ENCODE data around the gene ROCK1.

The ROCK1 gene

DNA sequence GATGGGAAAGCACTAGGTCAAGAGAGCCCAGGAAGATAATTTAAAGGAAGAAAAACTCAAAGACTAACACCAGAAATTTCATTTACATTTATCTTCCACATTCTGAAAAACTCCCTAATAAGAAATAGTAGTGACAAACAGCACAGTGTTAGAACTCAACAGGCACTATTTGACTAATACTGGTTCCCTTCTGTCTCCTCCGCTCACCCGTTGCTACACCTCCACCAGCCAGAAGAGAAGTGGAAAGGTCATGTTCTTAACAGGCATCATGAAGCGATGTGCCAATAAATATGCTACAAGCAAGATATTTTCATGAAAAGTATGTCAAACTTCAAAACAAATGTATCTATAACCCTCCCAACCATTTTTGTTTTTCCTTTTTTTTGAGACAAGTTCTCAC, 5.7 kb downstream of the ROCK1 start:
- no peak for DNase-seq (ENCODE audit: low spot score)

DNA sequence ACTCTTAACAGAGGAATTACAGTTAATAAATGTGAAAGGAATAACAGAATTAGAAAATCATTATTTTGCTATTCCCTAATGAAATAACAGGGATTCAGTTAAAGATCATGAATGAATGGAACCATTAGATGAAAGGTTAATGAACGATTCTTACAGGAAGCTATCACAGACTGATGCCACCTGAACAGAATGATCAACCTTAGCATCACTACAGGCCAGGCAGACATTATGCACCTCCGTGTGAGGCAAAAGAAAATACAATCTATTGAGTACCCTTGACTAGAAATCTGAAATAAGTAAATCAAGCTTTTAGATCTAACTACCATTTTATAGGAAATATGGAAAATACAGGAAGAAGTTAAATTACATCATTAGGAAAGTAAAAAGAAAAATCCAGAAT, 10.4 kb downstream of the ROCK1 start:
- DNase-seq (ENCODE audit: low spot score), result no peak

- no peak for DNase-seq (ENCODE audit: low spot score)
Observed at GRCh38 chr18:21100678-21101077, 10.9 kb downstream of the ROCK1 start.

GRCh38 chr18:21100146-21100545, 11.5 kb downstream of the ROCK1 start:
- DNase-seq (ENCODE audit: low spot score), result no peak

- no peak for DNase-seq (ENCODE audit: low spot score)
Observed at GRCh38 chr18:21099442-21099841, 12.2 kb downstream of the ROCK1 start.

GRCh38 chr18:21096760-21097159, 14.9 kb downstream of the ROCK1 start:
- DNase-seq (ENCODE audit: low spot score), result no peak

DNA sequence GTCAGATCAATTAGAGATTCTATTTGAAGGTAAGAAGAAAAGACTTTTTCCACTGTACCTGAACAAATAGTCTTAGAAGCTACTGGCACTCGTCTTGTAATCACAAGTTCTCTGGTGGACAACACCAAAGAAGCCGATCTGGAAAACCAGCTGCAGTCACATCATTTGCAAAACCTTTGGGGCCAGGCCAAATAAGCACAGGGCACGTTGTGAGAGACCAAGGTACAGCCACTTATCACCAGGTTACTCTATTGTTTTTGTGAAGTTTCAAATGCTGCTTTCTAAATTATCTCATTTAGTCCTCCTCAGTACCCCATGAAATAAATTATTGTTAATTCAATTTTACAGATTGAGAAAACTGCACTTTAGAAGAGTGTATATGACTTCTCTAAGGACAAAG, 18.5 kb downstream of the ROCK1 start:
- no peak for DNase-seq (ENCODE audit: low spot score)

- no peak for DNase-seq (ENCODE audit: low spot score)
Observed at GRCh38 chr18:21090680-21091079, 20.9 kb downstream of the ROCK1 start.

DNA sequence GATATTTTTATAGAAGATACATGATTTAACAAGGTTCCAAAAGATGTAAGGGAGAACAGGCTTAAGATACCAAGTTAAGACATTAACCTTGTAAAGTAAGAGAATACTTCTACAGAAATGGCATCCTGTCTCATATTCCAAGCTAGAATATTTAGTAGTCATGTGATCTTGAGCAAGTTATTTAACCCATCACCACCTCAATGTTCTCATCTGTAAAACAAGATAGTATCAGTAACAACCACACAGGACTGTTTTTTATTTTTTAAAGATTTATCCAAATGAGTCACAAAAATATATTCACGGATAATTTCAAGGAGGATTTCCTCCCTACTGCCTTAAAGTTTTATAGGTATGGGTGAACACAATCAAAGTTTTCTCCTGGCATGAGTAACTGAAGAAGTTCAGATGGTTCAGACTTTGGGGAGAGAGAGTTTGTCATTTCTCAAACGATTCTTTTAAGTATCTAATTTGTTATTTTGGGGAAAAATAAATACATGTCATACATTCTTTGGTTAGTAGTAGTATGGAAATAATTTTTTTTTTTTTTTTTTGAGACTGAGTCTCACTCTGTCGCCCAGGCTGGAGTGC, 25.9 kb downstream of the ROCK1 start:
- DNase-seq (ENCODE audit: low spot score), result no peak

GRCh38 chr18:21084511-21085078, 27.0 kb downstream of the ROCK1 start:
- DNase-seq (ENCODE audit: low spot score), result no peak

GRCh38 chr18:21083017-21083416, 28.6 kb downstream of the ROCK1 start:
- no peak for DNase-seq (ENCODE audit: low spot score)

DNA sequence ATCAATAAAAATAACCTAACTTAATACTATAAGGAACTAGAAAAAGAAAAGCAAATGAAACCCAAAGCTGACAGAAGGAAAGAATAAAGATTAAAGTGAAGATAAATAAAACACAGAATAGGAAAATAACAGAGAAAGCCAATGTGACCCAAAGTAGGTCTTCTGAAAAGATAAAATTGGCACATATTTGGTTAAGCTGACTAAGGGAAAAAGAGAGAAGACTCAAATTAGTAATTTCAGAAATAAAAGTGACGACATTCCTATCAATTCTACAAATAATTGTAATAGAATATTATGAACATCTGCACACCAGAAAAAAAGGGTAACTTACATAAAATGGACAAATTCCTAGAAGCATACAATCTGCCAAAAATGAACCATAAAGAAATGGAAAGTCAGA, 30.2 kb downstream of the ROCK1 start:
- DNase-seq (ENCODE audit: low spot score), result no peak

DNA sequence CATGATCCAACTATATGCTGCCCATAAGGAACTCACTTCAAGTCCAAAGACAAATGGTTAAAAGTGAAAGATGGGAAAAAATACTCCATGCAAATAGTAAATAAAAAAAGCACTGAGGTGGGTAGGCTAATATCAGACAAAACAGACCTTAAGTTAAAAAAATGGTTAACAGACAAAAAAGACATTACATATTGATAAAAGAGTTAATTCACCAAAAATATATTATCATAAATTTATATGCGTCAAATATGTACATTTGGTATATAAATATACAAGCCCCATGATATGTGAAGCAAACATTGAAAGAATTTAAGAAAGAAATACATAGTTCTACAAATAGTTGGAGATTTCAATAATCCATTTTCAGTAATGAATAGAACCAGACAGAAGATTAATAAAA, 31.0 kb downstream of the ROCK1 start:
- no peak for DNase-seq (ENCODE audit: low spot score)

GRCh38 chr18:21074336-21075323, 37.0 kb downstream of the ROCK1 start:
- no peak for DNase-seq (ENCODE audit: low spot score)

DNA sequence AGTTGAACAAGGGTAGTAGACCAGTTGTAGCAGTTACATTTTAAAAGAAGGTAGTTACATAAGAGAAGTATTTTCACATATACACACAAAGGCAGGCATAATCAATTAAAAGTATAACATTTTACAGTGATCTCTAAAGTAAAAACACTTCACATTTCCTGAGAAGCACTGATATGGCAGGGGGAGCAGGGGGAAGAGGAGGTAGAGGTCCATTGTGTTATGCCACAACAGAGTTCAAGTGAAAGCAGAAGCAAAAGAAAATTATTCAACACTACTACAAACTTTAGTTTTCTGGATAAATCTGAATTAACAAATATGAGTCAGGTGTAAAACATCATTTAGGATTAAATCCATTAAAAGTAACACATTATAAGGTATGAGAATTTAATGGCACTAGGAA, 38.4 kb downstream of the ROCK1 start:
- DNase-seq (ENCODE audit: low spot score), result no peak

- DNase-seq (ENCODE audit: low spot score), result no peak
Observed at GRCh38 chr18:21071071-21071470, 40.5 kb downstream of the ROCK1 start.

GRCh38 chr18:21069468-21069867, 42.1 kb downstream of the ROCK1 start:
- no peak for DNase-seq (ENCODE audit: low spot score)

GRCh38 chr18:21064347-21064746, 47.3 kb downstream of the ROCK1 start:
- no peak for DNase-seq (ENCODE audit: low spot score)

DNA sequence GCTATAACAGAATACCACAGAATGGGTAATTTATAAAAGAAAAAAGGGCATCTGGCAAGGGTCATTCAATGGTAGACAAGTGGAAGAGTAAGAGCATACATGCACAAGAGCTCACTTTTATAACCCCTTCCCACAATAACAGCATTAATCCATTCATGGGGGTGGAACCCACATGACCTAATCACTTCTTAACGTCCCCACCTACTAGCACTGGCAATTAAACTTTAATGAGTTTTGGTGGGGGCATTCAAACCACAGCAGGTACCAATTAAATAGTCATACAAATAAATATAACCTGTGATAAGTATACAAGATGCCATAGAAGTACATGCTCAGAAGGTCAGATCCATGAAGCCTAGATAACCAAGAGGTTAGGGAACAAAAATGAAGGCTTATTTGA, 48.6 kb downstream of the ROCK1 start:
- DNase-seq (ENCODE audit: low spot score), result no peak

GRCh38 chr18:21057112-21057511, 54.5 kb downstream of the ROCK1 start:
- no peak for DNase-seq (ENCODE audit: low spot score)

GRCh38 chr18:21056545-21056944, 55.1 kb downstream of the ROCK1 start:
- DNase-seq (ENCODE audit: low spot score), result no peak

- DNase-seq (ENCODE audit: low spot score), result no peak
Observed at GRCh38 chr18:21054252-21054821, 57.3 kb downstream of the ROCK1 start.

DNA sequence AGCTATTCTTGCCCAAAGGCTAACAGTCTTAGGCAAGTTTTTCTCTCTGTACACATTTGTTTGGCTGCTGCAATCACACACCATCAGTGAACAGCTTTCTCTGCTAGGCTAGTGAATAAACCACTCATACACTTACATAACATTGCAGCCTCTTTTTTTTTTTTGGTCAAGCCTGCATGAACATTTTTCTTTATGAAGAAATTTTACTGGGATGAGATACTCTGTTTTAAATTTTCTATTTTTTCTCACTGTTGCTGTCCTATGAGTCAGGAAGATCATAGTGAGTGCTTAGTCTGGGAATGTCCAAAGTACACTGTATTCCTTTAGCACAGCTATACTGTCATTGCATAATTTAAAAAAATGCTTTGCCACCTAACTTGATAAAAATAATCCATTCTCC, 58.5 kb downstream of the ROCK1 start:
- peak; percentile 60 for DNase-seq (ENCODE audit: low spot score)
